Endothelial cell of umbilical vein (primary cell): ENCODE measurements around the gene BCL2L14. TPM values are rescaled to one million over a fixed set of nuclear protein-coding genes. Genes with fewer than 3 reads are reported as not detected.

Experiments
- BruUV-seq: library from RNA; stranded (reverse); fragments of 400-500 nt; replicated peaks from 2 replicates; lab custom pipeline; 2021; lab: Mats Ljungman, UMichigan
- CTCF ChIA-PET: fragments of 300-600, 350-600 bp; sonication (Branson Sonifier 250); formaldehyde crosslinking; loops from one replicate; lab custom pipeline; 2021; ENCODE audit warnings: antibody characterized with exemption, inconsistent platforms; lab: Charles Lee
- POLR2A ChIA-PET: fragments of 300-600, 350-600 bp; sonication (Branson Sonifier 250); formaldehyde crosslinking; loops from one replicate; lab custom pipeline; 2021; ENCODE audit warnings: antibody characterized with exemption, inconsistent platforms; lab: Charles Lee
- DNase-seq: peaks from one replicate; pipeline ENCODE4 v3.0.0-alpha.2; 2011; ENCODE audit warnings: low read depth, low spot score
- FAIRE-seq: peaks from 2 replicates; lab custom pipeline; 2011; peaks lifted over from hg19 to GRCh38; lab: Jason Lieb, UNC
- H2AFZ ChIP-seq: 2 replicates; pipeline ENCODE4 v1.6.0; 2012; ENCODE audit warnings: low read depth, low read length, control low read depth, inconsistent platforms
- H3K27ac ChIP-seq: 2 replicates; pipeline ENCODE4 v1.5.1; 2011; ENCODE audit warnings: low read depth, mild to moderate bottlenecking, control low read depth, low read length, moderate library complexity; ENCODE audit not compliant: insufficient read depth
- H3K27me3 ChIP-seq, 2 experiments: 2 replicates each; pipeline versions ENCODE4 v1.6.0 to v1.6.1; 2011; ENCODE audit warnings: low read length in 2 of 2, mixed read lengths in 1 of 2; ENCODE audit not compliant: control insufficient read depth in 2 of 2, insufficient read depth in 2 of 2
- H3K36me3 ChIP-seq, 2 experiments: 2 replicates in 1 of 2; 3 replicates in 1 of 2; pipeline ENCODE4 v1.5.1; 2011; ENCODE audit warnings: low read length in 2 of 2, mild to moderate bottlenecking in 1 of 2, moderate library complexity in 1 of 2; ENCODE audit not compliant: control insufficient read depth in 2 of 2, insufficient read depth in 2 of 2; ENCODE audit errors: extremely low read depth in 1 of 2
- H3K4me1 ChIP-seq: 3 replicates; pipeline ENCODE4 v1.5.1; 2011; ENCODE audit warnings: mild to moderate bottlenecking, low read length; ENCODE audit not compliant: control insufficient read depth, insufficient read depth; ENCODE audit errors: extremely low read depth
- H3K4me2 ChIP-seq: 2 replicates; pipeline ENCODE4 v1.6.1; 2011; ENCODE audit warnings: low read length, control low read depth, mixed read lengths; ENCODE audit not compliant: insufficient read depth
- H3K4me3 ChIP-seq, 3 experiments: fragments of 200-600 bp in 1 of 3; sonication (generic), shearing (Covaris generic) in 1 of 3; replicated peaks in 1 of 3; 2 replicates each; pipeline ENCODE4 v1.5.1; 2011 to 2016; ENCODE audit warnings: control low read depth in 3 of 3, low read length in 3 of 3, mild to moderate bottlenecking in 2 of 3, inconsistent platforms in 1 of 3, low read depth in 1 of 3, moderate library complexity in 1 of 3; ENCODE audit not compliant: insufficient read depth in 1 of 3
- H3K79me2 ChIP-seq: 2 replicates; pipeline ENCODE4 v1.6.0; 2012; ENCODE audit warnings: low read length, inconsistent platforms; ENCODE audit not compliant: control insufficient read depth, insufficient read depth
- H3K9ac ChIP-seq: replicated peaks from 2 replicates; pipeline ENCODE3; 2011; ENCODE audit warnings: low read length, control low read depth; ENCODE audit not compliant: insufficient read depth; ENCODE audit errors: extremely low read depth
- H3K9me1 ChIP-seq: replicated peaks from 3 replicates; pipeline ENCODE4 v1.6.0; 2011; ENCODE audit warnings: mild to moderate bottlenecking, low read length; ENCODE audit not compliant: control insufficient read depth, insufficient read depth; ENCODE audit errors: extremely low read depth
- H3K9me3 ChIP-seq: replicated peaks from 2 replicates; pipeline ENCODE4 v1.5.1; 2012; ENCODE audit warnings: low read length, inconsistent platforms; ENCODE audit not compliant: control insufficient read depth, insufficient read depth
- H4K20me1 ChIP-seq: replicated peaks from 2 replicates; pipeline ENCODE3; 2011; ENCODE audit warnings: mild to moderate bottlenecking, low read length; ENCODE audit not compliant: control insufficient read depth, insufficient read depth; ENCODE audit errors: extremely low read depth
- EZH2 ChIP-seq: IDR thresholded peaks from 2 replicates; pipeline ENCODE4 v1.6.1; 2012; ENCODE audit warnings: borderline replicate concordance, low read depth, mild to moderate bottlenecking, moderate library complexity, low read length, inconsistent platforms; ENCODE audit not compliant: severe bottlenecking
- FOS ChIP-seq: IDR thresholded peaks from 2 replicates; pipeline ENCODE4 v1.6.1; 2011; ENCODE audit warnings: mild to moderate bottlenecking, low read length, moderate library complexity, borderline replicate concordance; ENCODE audit not compliant: insufficient read depth
- GATA2 ChIP-seq: IDR thresholded peaks from 2 replicates; pipeline ENCODE4 v1.7.0; 2011; ENCODE audit warnings: low read depth, mild to moderate bottlenecking, moderate library complexity, mixed read lengths, low read length; ENCODE audit not compliant: insufficient read length, insufficient read depth
- JUN ChIP-seq: IDR thresholded peaks from 2 replicates; pipeline ENCODE4 v1.6.1; 2011; ENCODE audit warnings: borderline replicate concordance, low read depth; ENCODE audit not compliant: insufficient read length, insufficient read depth
- MYC ChIP-seq: IDR thresholded peaks from one replicate; pipeline ENCODE4 v1.6.1; 2011; ENCODE audit warnings: mild to moderate bottlenecking, low read depth, low read length
- POLR2A ChIP-seq: IDR thresholded peaks from 2 replicates; pipeline ENCODE4 v1.6.1; 2012; ENCODE audit warnings: low read depth, mild to moderate bottlenecking, control low read depth, low read length
- POLR2AphosphoS5 ChIP-seq: IDR thresholded peaks from 2 replicates; pipeline ENCODE4 v1.6.1; 2012; ENCODE audit warnings: low read depth, mild to moderate bottlenecking, control low read depth, low read length, moderate library complexity; ENCODE audit not compliant: insufficient read depth
- dilution Hi-C: fragments of 300-500 bp; cut with MboI; formaldehyde crosslinking; loops from one replicate; pipeline ENCODE4 v1.15.0; 2019; ENCODE audit warnings: low sequenced_read_pairs; ENCODE audit not compliant: extremely low pct_ligation_motif_present
- intact Hi-C: fragments of 100-400 bp; cut with micrococcal nuclease; formaldehyde crosslinking; loops from one replicate; pipeline ENCODE4 v1.10.0; 2022
- polyA plus RNA-seq, 4 experiments: library from polyadenylated mRNA; depleted of rRNA in 3 of 4; stranded (reverse) in 3 of 4; unstranded in 1 of 4; fragments of >200 nt; gene quantifications; 2 replicates each; pipeline versions ENCODE4 v1.2.1 to v1.2.3, GENCODE V29; 2011 to 2012; ENCODE audit warnings: missing spikeins in 1 of 4
- total RNA-seq: library from RNA; stranded (reverse); gene quantifications from 2 replicates; pipeline ENCODE4 v1.2.3, GENCODE V29; 2021
- TF ChIP-seq, protein P1 (sequence below): IDR thresholded peaks from 2 replicates; pipeline ENCODE4 v1.6.1; 2011; ENCODE audit not compliant: insufficient read depth, insufficient read length
- TF ChIP-seq, protein P2 (sequence below), 2 donors: IDR thresholded peaks; 1 replicate in 1 of 2; 2 replicates in 1 of 2; pipeline ENCODE4 v1.5.1; 2011; ENCODE audit warnings: low read length in 2 of 2, mild to moderate bottlenecking in 2 of 2, moderate library complexity in 2 of 2, control low read depth in 1 of 2, inconsistent platforms in 1 of 2, low read depth in 1 of 2; ENCODE audit not compliant: insufficient read depth in 1 of 2; ENCODE audit errors: extremely low read depth in 1 of 2

BCL2L14 gene
- total and polyA plus RNA-seq, 2 donors (not counting 3 experiments of a cell fraction or from before 2014, with no cell fraction given) = not detected

DNA sequence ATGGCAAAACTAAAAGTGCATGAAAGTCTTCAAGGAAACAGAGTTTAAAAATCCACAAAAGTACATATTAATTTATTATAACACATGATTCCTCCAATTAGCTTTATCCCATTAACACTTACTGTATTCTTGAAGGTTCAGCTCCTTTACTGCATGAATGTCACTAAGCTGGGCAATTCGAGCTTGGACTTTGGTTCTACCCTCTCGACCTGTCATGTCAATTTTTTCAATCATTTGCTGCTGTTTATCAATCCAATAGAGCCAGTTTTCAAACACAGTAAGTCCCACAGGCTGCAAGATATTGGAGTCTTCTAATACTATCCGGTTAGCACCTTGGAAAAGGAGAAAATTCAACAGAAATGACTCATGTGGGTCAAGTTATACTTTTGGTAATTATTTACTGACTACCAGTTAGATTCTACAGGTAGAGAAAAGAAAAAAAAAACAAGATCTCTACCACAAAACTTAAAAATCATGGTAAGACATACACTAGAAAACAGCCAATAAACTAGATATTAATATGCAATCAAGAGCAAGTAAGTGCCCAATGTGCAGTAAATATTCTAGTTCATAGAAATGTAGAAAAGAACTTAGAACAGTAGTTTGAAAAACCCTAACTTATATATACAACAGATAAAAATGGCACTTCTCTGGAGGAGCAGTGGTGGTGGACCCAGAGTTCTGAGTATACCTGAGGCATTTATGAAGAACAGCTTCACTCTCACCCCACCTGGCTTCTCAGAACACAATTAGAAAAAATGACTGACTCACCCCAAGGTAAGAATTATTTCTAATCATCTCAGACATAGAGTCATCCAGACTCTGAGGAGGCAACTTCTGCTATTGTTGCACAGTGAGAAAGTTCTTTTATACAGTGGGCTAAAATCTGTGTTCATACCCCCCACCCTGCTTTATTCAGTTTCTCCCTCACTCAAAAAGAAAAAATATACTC, 67.7 kb downstream of the BCL2L14 start:
- BruUV-seq = no TSS peak
- Histone ChIP-seq H3K27ac (no peak overlapping the region), H3K36me3 (no peaks in the 10 kb centered on the region), H3K4me1 (no peaks in the 10 kb centered on the region), H3K79me2 (no peaks in the 10 kb centered on the region), H3K4me2 (no peak overlapping the region), H3K9ac (no peak overlapping the region), H2AFZ (no peak overlapping the region), H3K9me1 (no peaks in the 10 kb centered on the region), H3K4me3 (no peak overlapping the region), H3K9me3 (no peaks in the 10 kb centered on the region), H3K27me3 (no peaks in the 10 kb centered on the region), H4K20me1 (no peaks in the 10 kb centered on the region)
- ChIA-PET CTCF (interaction anchor here (1.4 to 2.2 kb wide), 3 partner anchors 9 to 37 kb away, joined by 3 to 6 read pairs (median 4); no protein-coding TSS in a partner anchor), POLR2A (no interaction called here)
- FAIRE-seq (no peak), DNase-seq (no peak)
- no peak for TF ChIP-seq EZH2
- TF ChIP-seq, protein P1, sequence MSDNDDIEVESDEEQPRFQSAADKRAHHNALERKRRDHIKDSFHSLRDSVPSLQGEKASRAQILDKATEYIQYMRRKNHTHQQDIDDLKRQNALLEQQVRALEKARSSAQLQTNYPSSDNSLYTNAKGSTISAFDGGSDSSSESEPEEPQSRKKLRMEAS = no peak
- no peak for TF ChIP-seq GATA2
- TF ChIP-seq, protein P2, sequence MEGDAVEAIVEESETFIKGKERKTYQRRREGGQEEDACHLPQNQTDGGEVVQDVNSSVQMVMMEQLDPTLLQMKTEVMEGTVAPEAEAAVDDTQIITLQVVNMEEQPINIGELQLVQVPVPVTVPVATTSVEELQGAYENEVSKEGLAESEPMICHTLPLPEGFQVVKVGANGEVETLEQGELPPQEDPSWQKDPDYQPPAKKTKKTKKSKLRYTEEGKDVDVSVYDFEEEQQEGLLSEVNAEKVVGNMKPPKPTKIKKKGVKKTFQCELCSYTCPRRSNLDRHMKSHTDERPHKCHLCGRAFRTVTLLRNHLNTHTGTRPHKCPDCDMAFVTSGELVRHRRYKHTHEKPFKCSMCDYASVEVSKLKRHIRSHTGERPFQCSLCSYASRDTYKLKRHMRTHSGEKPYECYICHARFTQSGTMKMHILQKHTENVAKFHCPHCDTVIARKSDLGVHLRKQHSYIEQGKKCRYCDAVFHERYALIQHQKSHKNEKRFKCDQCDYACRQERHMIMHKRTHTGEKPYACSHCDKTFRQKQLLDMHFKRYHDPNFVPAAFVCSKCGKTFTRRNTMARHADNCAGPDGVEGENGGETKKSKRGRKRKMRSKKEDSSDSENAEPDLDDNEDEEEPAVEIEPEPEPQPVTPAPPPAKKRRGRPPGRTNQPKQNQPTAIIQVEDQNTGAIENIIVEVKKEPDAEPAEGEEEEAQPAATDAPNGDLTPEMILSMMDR (IDR thresholded peaks at IDR 0.05; ENCODE audit: extremely low read depth in 1 of 2, insufficient read depth in 1 of 2, low read depth in 1 of 2, low read length in 2 of 2) = no peak
- TF ChIP-seq JUN = no peak
- no peak for TF ChIP-seq POLR2A
- TF ChIP-seq POLR2AphosphoS5 = no peak
- no peak for TF ChIP-seq FOS
- TF ChIP-seq MYC = no peak
- intact Hi-C loops (no loop called here), dilution Hi-C loops (no loop called here)
